OCI-LY1 (cell line): ENCODE measurements around the gene GJA1.

Experiments used
- CTCF ChIP-seq: fragments of 200-600 bp; sonication (generic), shearing (Covaris generic); IDR thresholded peaks from 2 replicates; pipeline ENCODE4 v1.5.1; 2017; ENCODE audit warnings: mild to moderate bottlenecking, antibody characterized with exemption, low read length, moderate library complexity, mixed read lengths
- EZH2 ChIP-seq: fragments of 200-600 bp; sonication (generic), shearing (Covaris generic); IDR thresholded peaks from 2 replicates; pipeline ENCODE4 v1.8.0; 2017; ENCODE audit warnings: borderline replicate concordance, mixed run types, mild to moderate bottlenecking, antibody characterized with exemption, low read length, moderate library complexity, mixed read lengths

- TF ChIP-seq EZH2 (no peak), CTCF (no peak)
Measured at GRCh38 chr6:121479486-121480098, 44.1 kb downstream of the GJA1 start.
